Fibroblast of lung (primary cell): Measurements from ENCODE around the gene NPIPB6. TPM values are rescaled to one million over a fixed set of nuclear protein-coding genes. Genes with fewer than 3 reads are reported as not detected.

Experiments
- DNase-seq, 2 donors: peaks; one replicate each; pipeline versions ENCODE4 v3.0.0 to v3.0.0-alpha.2; 2010; ENCODE audit warnings: low read depth in 2 of 2
- H2AFZ ChIP-seq: 2 replicates; pipeline ENCODE4 v1.5.1; 2012; ENCODE audit warnings: low read length, control low read depth, inconsistent platforms
- H3K27ac ChIP-seq: 2 replicates; pipeline ENCODE4 v1.5.1; 2011; ENCODE audit warnings: low read length, control low read depth; ENCODE audit not compliant: insufficient read depth
- H3K27me3 ChIP-seq: 2 replicates; pipeline ENCODE4 v1.5.1; 2011; ENCODE audit warnings: mild to moderate bottlenecking, low read length; ENCODE audit not compliant: control insufficient read depth, insufficient read depth
- H3K36me3 ChIP-seq: 2 replicates; pipeline ENCODE4 v1.5.1; 2011; ENCODE audit warnings: low read length; ENCODE audit not compliant: control insufficient read depth, insufficient read depth
- H3K4me1 ChIP-seq: 2 replicates; pipeline ENCODE4 v1.5.1; 2011; ENCODE audit warnings: low read length; ENCODE audit not compliant: control insufficient read depth, insufficient read depth; ENCODE audit errors: extremely low read depth
- H3K4me2 ChIP-seq: 2 replicates; pipeline ENCODE4 v1.5.1; 2011; ENCODE audit warnings: low read length, control low read depth; ENCODE audit not compliant: insufficient read depth; ENCODE audit errors: extremely low read depth
- H3K4me3 ChIP-seq, 4 experiments: fragments of 200-600 bp in 1 of 4; sonication (generic) in 1 of 4; replicated peaks in 1 of 4; 2 replicates each; pipeline ENCODE4 v1.5.1; 2011 to 2016; ENCODE audit warnings: low read length in 4 of 4, low read depth in 3 of 4, mild to moderate bottlenecking in 3 of 4, control low read depth in 2 of 4, inconsistent platforms in 1 of 4, mixed read lengths in 1 of 4; ENCODE audit not compliant: insufficient read depth in 1 of 4; ENCODE audit errors: control extremely low read depth in 1 of 4
- H3K79me2 ChIP-seq: 2 replicates; pipeline ENCODE4 v1.5.1; 2012; ENCODE audit warnings: mild to moderate bottlenecking, low read length, inconsistent platforms; ENCODE audit not compliant: control insufficient read depth, insufficient read depth
- H3K9ac ChIP-seq: 2 replicates; pipeline ENCODE4 v1.5.1; 2011; ENCODE audit warnings: mild to moderate bottlenecking, low read length, control low read depth; ENCODE audit not compliant: insufficient read depth
- H3K9me3 ChIP-seq: 2 replicates; pipeline ENCODE4 v1.5.1; 2012; ENCODE audit warnings: low read depth, low read length; ENCODE audit not compliant: control insufficient read depth, insufficient read depth
- H4K20me1 ChIP-seq: 2 replicates; pipeline ENCODE4 v1.5.1; 2011; ENCODE audit warnings: low read length; ENCODE audit not compliant: control insufficient read depth, insufficient read depth; ENCODE audit errors: extremely low read depth
- EZH2 ChIP-seq: IDR thresholded peaks from 2 replicates; pipeline ENCODE4 v1.5.1; 2012; ENCODE audit warnings: low read length, control low read depth, mild to moderate bottlenecking; ENCODE audit errors: missing control alignments
- polyA plus RNA-seq, 2 donors: library from polyadenylated mRNA; depleted of rRNA in 1 of 2; stranded (reverse) in 1 of 2; unstranded in 1 of 2; fragments of >200 nt; gene quantifications; 2 replicates each; pipeline ENCODE4 v1.2.1, GENCODE V29; 2011 to 2012; ENCODE audit warnings: missing spikeins in 1 of 2
- total RNA-seq: library from RNA; depleted of rRNA; stranded (reverse); fragments of >200 nt; gene quantifications from 2 replicates; pipeline ENCODE4 v1.2.1, GENCODE V29; 2014
- TF ChIP-seq, protein P1 (sequence below), 2 donors: IDR thresholded peaks in 1 of 2; conservative IDR thresholded peaks in 1 of 2; 1 replicate in 1 of 2; 2 replicates in 1 of 2; pipeline ENCODE4 v1.5.1; 2011 to 2012; ENCODE audit warnings: low read length in 2 of 2, control low read depth in 1 of 2, inconsistent platforms in 1 of 2, low read depth in 1 of 2, mild to moderate bottlenecking in 1 of 2

The NPIPB6 gene
- total and polyA plus RNA-seq, 2 donors (not counting 1 experiment from before 2014, with no cell fraction given): 0.23 to 0.66 TPM

DNA sequence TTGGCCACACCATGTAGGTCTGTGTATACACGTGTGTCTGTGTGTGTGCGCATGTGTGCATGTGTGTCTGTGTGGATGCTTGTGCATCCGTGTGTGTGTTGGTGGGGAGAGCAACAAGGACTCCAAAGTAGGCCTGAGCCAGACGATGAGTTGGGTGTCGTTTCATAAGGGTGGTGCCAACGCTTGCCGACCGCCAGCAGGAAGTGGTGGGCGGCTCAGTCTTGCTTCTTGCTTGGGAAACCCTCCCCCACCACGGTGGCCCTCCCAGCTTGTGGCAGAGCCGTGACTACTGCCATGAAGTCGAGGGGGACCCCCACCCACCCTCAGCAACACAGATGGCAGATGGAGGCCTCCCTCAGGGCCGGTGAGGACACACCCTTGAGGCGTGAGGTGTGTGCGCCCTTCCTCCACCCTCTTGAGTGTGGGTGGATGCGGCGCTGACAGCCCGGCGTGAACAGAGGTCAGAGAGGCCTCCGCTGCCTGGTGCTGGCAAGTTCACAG, 53.4 kb downstream of the NPIPB6 start:
- H3K9ac ChIP-seq: no peak overlapping the region
- no peaks in the 10 kb centered on the region for H3K9me3 ChIP-seq
- no peak overlapping the region for H2AFZ ChIP-seq
- H3K4me2 ChIP-seq: no peak overlapping the region
- H3K27me3 ChIP-seq: no peaks in the 10 kb centered on the region
- H3K4me3 ChIP-seq: no peak overlapping the region
- no peak overlapping the region for H3K27ac ChIP-seq
- TF ChIP-seq, protein P1, sequence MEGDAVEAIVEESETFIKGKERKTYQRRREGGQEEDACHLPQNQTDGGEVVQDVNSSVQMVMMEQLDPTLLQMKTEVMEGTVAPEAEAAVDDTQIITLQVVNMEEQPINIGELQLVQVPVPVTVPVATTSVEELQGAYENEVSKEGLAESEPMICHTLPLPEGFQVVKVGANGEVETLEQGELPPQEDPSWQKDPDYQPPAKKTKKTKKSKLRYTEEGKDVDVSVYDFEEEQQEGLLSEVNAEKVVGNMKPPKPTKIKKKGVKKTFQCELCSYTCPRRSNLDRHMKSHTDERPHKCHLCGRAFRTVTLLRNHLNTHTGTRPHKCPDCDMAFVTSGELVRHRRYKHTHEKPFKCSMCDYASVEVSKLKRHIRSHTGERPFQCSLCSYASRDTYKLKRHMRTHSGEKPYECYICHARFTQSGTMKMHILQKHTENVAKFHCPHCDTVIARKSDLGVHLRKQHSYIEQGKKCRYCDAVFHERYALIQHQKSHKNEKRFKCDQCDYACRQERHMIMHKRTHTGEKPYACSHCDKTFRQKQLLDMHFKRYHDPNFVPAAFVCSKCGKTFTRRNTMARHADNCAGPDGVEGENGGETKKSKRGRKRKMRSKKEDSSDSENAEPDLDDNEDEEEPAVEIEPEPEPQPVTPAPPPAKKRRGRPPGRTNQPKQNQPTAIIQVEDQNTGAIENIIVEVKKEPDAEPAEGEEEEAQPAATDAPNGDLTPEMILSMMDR (conservative IDR thresholded peaks at IDR 0.05 in 1 of 2, IDR thresholded peaks at IDR 0.05 in 1 of 2; ENCODE audit: low read depth in 1 of 2, low read length in 2 of 2): no peak
- no peak for TF ChIP-seq EZH2
- no peaks in the 10 kb centered on the region for H3K36me3 ChIP-seq
- no peaks in the 10 kb centered on the region for H3K4me1 ChIP-seq
- no peaks in the 10 kb centered on the region for H3K79me2 ChIP-seq
- no peak for DNase-seq
- no peaks in the 10 kb centered on the region for H4K20me1 ChIP-seq

DNA sequence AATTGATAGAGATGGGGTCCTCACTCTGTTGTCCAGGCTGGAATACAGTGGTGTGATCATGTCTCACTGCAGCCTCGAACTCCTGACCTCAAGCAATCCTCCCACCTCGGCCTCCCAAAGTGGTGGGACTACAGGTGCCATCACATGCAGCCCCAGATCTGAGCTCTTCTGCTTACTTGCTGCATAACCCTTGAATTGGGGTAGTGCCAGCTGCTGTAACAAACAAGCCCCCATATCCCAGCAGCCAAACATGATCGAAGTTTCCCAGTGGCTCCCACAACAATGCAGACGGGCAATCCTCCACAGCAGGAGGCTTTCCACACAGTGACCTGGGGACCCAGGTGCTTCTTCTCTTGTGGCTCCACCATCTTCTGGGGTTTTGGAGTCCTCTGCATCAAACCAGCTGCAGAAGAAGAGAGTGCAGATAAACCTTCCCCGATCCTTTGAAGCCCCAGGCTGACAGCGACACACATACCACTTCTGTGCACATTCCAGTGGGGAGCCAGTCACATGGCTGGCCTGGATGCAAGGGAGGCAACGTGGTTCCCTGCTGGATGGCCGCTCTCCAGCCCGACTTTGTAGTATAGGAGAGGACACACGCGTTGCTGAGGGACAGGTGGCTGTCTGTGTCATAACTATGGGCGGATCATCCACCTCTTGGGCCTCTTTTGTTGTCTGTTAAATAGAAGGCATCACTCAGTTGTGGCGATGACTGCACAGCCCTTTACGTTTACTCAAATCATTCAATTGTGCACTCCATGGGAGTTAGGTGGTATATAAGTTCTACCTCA, 54.3 kb downstream of the NPIPB6 start:
- Histone ChIP-seq H3K4me3 (no peak overlapping the region), H3K36me3 (no peaks in the 10 kb centered on the region), H3K4me1 (no peaks in the 10 kb centered on the region), H3K79me2 (no peaks in the 10 kb centered on the region), H3K9me3 (no peaks in the 10 kb centered on the region), H4K20me1 (no peaks in the 10 kb centered on the region), H3K4me2 (no peak overlapping the region), H3K27me3 (no peaks in the 10 kb centered on the region), H3K27ac (no peak overlapping the region), H2AFZ (no peak overlapping the region), H3K9ac (no peak overlapping the region)
- no peak for DNase-seq
- no peak for TF ChIP-seq EZH2
- TF ChIP-seq, protein P1 (conservative IDR thresholded peaks at IDR 0.05 in 1 of 2, IDR thresholded peaks at IDR 0.05 in 1 of 2; ENCODE audit: low read depth in 1 of 2, low read length in 2 of 2): no peak

DNA sequence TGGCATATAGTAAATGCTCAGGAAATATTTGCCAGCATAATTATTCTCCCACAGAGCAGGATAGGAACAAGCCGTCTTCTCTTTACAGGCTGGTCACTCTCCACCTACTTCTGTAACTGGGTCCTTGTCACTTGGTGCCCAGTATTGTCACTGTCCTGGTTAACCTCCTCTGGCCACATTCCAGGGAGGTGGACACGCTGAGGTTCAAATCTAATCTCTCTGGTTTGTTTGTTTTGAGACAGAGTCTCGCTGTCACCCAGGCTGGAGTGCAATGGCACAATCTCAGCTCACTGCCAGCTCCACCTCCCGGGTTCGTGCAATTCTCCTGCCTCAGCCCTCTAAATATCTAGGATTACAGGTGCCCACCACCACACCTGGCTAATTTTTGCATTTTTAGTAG, 55.4 kb downstream of the NPIPB6 start:
- TF ChIP-seq EZH2: no peak
- TF ChIP-seq, protein P1 (conservative IDR thresholded peaks at IDR 0.05 in 1 of 2, IDR thresholded peaks at IDR 0.05 in 1 of 2; ENCODE audit: low read depth in 1 of 2, low read length in 2 of 2): no peak
- no peak overlapping the region for H3K4me2 ChIP-seq
- no peak for DNase-seq
- H3K79me2 ChIP-seq: no peaks in the 10 kb centered on the region
- H3K36me3 ChIP-seq: no peaks in the 10 kb centered on the region
- H2AFZ ChIP-seq: no peak overlapping the region
- no peak overlapping the region for H3K4me3 ChIP-seq
- H4K20me1 ChIP-seq: no peaks in the 10 kb centered on the region
- H3K27ac ChIP-seq: no peak overlapping the region
- H3K9me3 ChIP-seq: no peaks in the 10 kb centered on the region
- no peaks in the 10 kb centered on the region for H3K4me1 ChIP-seq
- no peak overlapping the region for H3K9ac ChIP-seq
- H3K27me3 ChIP-seq: no peaks in the 10 kb centered on the region
